WERI-Rb-1 (cell line): ENCODE results near the gene ACSM2A.
"Not testable (repeated sequence)": the region's sequence is repeated elsewhere in the genome, so short reads cannot be mapped to it uniquely, and the experiment has no call there.

Experiments used
- DNase-seq: peaks from one replicate; pipeline ENCODE4 v3.0.0-alpha.2; 2020
- H3K27ac ChIP-seq: fragments of 250-450 bp; sonication (Bioruptor Pico); 2 replicates; pipeline ENCODE4 v1.5.1; 2020; ENCODE audit warnings: mild to moderate bottlenecking, moderate library complexity
- H3K27me3 ChIP-seq: fragments of 250-450 bp; sonication (Bioruptor Pico); 2 replicates; pipeline ENCODE4 v1.5.1; 2021; ENCODE audit warnings: mild to moderate bottlenecking, low read depth, moderate library complexity; ENCODE audit not compliant: insufficient read depth, severe bottlenecking
- H3K36me3 ChIP-seq: fragments of 250-450 bp; sonication (Bioruptor Pico); 2 replicates; pipeline ENCODE4 v1.5.1; 2020; ENCODE audit warnings: mild to moderate bottlenecking, moderate library complexity
- H3K4me3 ChIP-seq: 2 replicates; pipeline ENCODE4 v1.5.1; 2011; ENCODE audit warnings: low read depth, mild to moderate bottlenecking, control low read depth, low read length
- H3K9me3 ChIP-seq: fragments of 250-450 bp; sonication (Bioruptor Pico); 2 replicates; pipeline ENCODE4 v1.5.1; 2021; ENCODE audit warnings: mild to moderate bottlenecking, moderate library complexity; ENCODE audit not compliant: severe bottlenecking
- CTCF ChIP-seq: IDR thresholded peaks from 2 replicates; pipeline ENCODE4 v1.5.1; 2011; ENCODE audit warnings: low read depth, mild to moderate bottlenecking, control low read depth, inconsistent platforms, low read length

Gene ACSM2A

GRCh38 chr16:20515688-20516090, 64.4 kb downstream of the ACSM2A start:
- H3K9me3 ChIP-seq, result no peaks in the 10 kb centered on the region
- TF ChIP-seq CTCF, result no peak
- H3K27ac ChIP-seq, result no peak overlapping the region
- no peak for DNase-seq
- H3K36me3 ChIP-seq, result no peaks in the 10 kb centered on the region
- no peak overlapping the region for H3K4me3 ChIP-seq
- H3K27me3 ChIP-seq, result peaks cover 36% of the 10 kb centered on the region

- DNase-seq, result no peak
- H3K36me3 ChIP-seq, result no peaks in the 10 kb centered on the region
- H3K9me3 ChIP-seq, result no peaks in the 10 kb centered on the region
- TF ChIP-seq CTCF, result no peak
- H3K4me3 ChIP-seq, result no peak overlapping the region
- H3K27ac ChIP-seq, result no peak overlapping the region
- peaks cover 39% of the 10 kb centered on the region for H3K27me3 ChIP-seq
Measured at GRCh38 chr16:20517149-20517548, 65.8 kb downstream of the ACSM2A start.

GRCh38 chr16:20519231-20519630, 67.9 kb downstream of the ACSM2A start:
- DNase-seq, result no peak
- Histone ChIP-seq H3K4me3 (no peak overlapping the region), H3K27me3 (peaks cover 30% of the 10 kb centered on the region), H3K36me3 (no peaks in the 10 kb centered on the region), H3K9me3 (no peaks in the 10 kb centered on the region), H3K27ac (no peak overlapping the region)
- no peak for TF ChIP-seq CTCF

GRCh38 chr16:20520103-20520502, 68.8 kb downstream of the ACSM2A start:
- no peak for TF ChIP-seq CTCF
- H3K27ac ChIP-seq, result no peak overlapping the region
- no peak for DNase-seq
- H3K9me3 ChIP-seq, result no peaks in the 10 kb centered on the region
- H3K36me3 ChIP-seq, result no peaks in the 10 kb centered on the region
- peaks cover 25% of the 10 kb centered on the region for H3K27me3 ChIP-seq
- H3K4me3 ChIP-seq, result no peak overlapping the region

GRCh38 chr16:20531795-20532194, 80.5 kb downstream of the ACSM2A start:
- not testable (repeated sequence) for H3K9me3 ChIP-seq, H3K36me3 ChIP-seq, H3K27me3 ChIP-seq, DNase-seq, H3K4me3 ChIP-seq, H3K27ac ChIP-seq

GRCh38 chr16:20532284-20532792, 81.0 kb downstream of the ACSM2A start:
- H3K27me3 ChIP-seq, H3K36me3 ChIP-seq, DNase-seq, H3K4me3 ChIP-seq, H3K9me3 ChIP-seq, H3K27ac ChIP-seq: not testable (repeated sequence)

- DNase-seq, H3K9me3 ChIP-seq, H3K36me3 ChIP-seq, H3K27ac ChIP-seq, H3K27me3 ChIP-seq, H3K4me3 ChIP-seq: not testable (repeated sequence)
Measured at GRCh38 chr16:20536669-20537068, 85.3 kb downstream of the ACSM2A start.
